Mesenchymal stem cell (in vitro differentiated cells and primary cell): ENCODE results near the gene MOSPD3.

Source experiments
- DNase-seq: peaks from one replicate; pipeline ENCODE4 v3.0.0-alpha.2; 2013
- H2AFZ ChIP-seq: one replicate; pipeline ENCODE4 v1.6.1; 2013; ENCODE audit warnings: low read depth, mild to moderate bottlenecking, control low read depth, inconsistent platforms, low read length, moderate library complexity
- H2AK5ac ChIP-seq: 2 replicates; pipeline ENCODE4 v1.6.1; 2013; ENCODE audit warnings: low read length, moderate library complexity, mild to moderate bottlenecking, inconsistent platforms; ENCODE audit not compliant: severe bottlenecking
- H2BK120ac ChIP-seq: one replicate; pipeline ENCODE4 v1.6.1; 2013; ENCODE audit warnings: low read depth, mild to moderate bottlenecking, inconsistent platforms, low read length, moderate library complexity
- H2BK12ac ChIP-seq, 2 experiments: one replicate each; pipeline ENCODE4 v1.6.1; 2013; ENCODE audit warnings: inconsistent platforms in 2 of 2, low read length in 2 of 2, mild to moderate bottlenecking in 2 of 2, moderate library complexity in 2 of 2, control low read depth in 1 of 2
- H2BK15ac ChIP-seq: one replicate; pipeline ENCODE4 v1.6.1; 2013; ENCODE audit warnings: mild to moderate bottlenecking, low read depth, inconsistent platforms; ENCODE audit not compliant: poor library complexity, severe bottlenecking
- H2BK5ac ChIP-seq: 2 replicates; pipeline ENCODE4 v1.6.1; 2013; ENCODE audit warnings: low read depth, mild to moderate bottlenecking, low read length, control low read depth, inconsistent platforms; ENCODE audit not compliant: poor library complexity, severe bottlenecking
- H3K14ac ChIP-seq, 2 experiments: one replicate each; pipeline ENCODE4 v1.6.1; 2013; ENCODE audit warnings: inconsistent platforms in 2 of 2, low read length in 2 of 2, control low read depth in 1 of 2, mild to moderate bottlenecking in 1 of 2, moderate library complexity in 1 of 2
- H3K18ac ChIP-seq, 2 experiments: one replicate each; pipeline ENCODE4 v1.6.1; 2013; ENCODE audit warnings: inconsistent platforms in 2 of 2, low read length in 2 of 2, control low read depth in 1 of 2, low read depth in 1 of 2, mild to moderate bottlenecking in 1 of 2
- H3K23ac ChIP-seq, 2 experiments: one replicate each; pipeline ENCODE4 v1.6.1; 2013; ENCODE audit warnings: inconsistent platforms in 2 of 2, low read length in 2 of 2, mild to moderate bottlenecking in 2 of 2, moderate library complexity in 2 of 2, control low read depth in 1 of 2
- H3K27ac ChIP-seq: 2 replicates; pipeline ENCODE4 v1.5.1; 2013; ENCODE audit warnings: mild to moderate bottlenecking, moderate library complexity, low read length, control low read depth, inconsistent platforms; ENCODE audit not compliant: poor library complexity, severe bottlenecking
- H3K27me3 ChIP-seq, 2 experiments: 2 replicates each; pipeline versions ENCODE4 v1.6.1 to v1.7.0; 2013; ENCODE audit warnings: low read length in 2 of 2, mild to moderate bottlenecking in 2 of 2, moderate library complexity in 2 of 2, control low read depth in 1 of 2, inconsistent platforms in 1 of 2; ENCODE audit not compliant: control insufficient read depth in 1 of 2, insufficient read depth in 1 of 2
- H3K36me3 ChIP-seq, 2 experiments: 2 replicates each; pipeline versions ENCODE4 v1.6.1 to v1.7.0; 2013; ENCODE audit warnings: low read length in 2 of 2, control low read depth in 1 of 2, inconsistent platforms in 1 of 2, low read depth in 1 of 2, mild to moderate bottlenecking in 1 of 2; ENCODE audit not compliant: insufficient read depth in 2 of 2, control insufficient read depth in 1 of 2
- H3K4ac ChIP-seq, 2 experiments: one replicate each; pipeline ENCODE4 v1.6.1; 2013; ENCODE audit warnings: inconsistent platforms in 2 of 2, low read length in 2 of 2, mild to moderate bottlenecking in 2 of 2, moderate library complexity in 2 of 2, control low read depth in 1 of 2, low read depth in 1 of 2
- H3K4me1 ChIP-seq: 2 replicates; pipeline ENCODE4 v1.6.1; 2013; ENCODE audit warnings: low read depth, low read length, control low read depth; ENCODE audit not compliant: control insufficient read depth, insufficient read depth
- H3K4me2 ChIP-seq: 2 replicates; pipeline ENCODE4 v1.6.1; 2013; ENCODE audit warnings: low read length, mild to moderate bottlenecking, inconsistent platforms; ENCODE audit not compliant: poor library complexity, severe bottlenecking
- H3K4me3 ChIP-seq, 2 experiments: 2 replicates each; pipeline versions ENCODE4 v1.5.1 to v1.7.0; 2013; ENCODE audit warnings: low read length in 2 of 2, mild to moderate bottlenecking in 2 of 2, control low read depth in 1 of 2, low read depth in 1 of 2; ENCODE audit not compliant: insufficient read depth in 1 of 2
- H3K79me1 ChIP-seq: replicated peaks from 2 replicates; pipeline ENCODE4 v1.6.1; 2013; ENCODE audit warnings: mild to moderate bottlenecking, control low read depth, low read length, inconsistent platforms; ENCODE audit not compliant: poor library complexity, severe bottlenecking
- H3K9ac ChIP-seq: 2 replicates; pipeline ENCODE4 v1.7.0; 2013; ENCODE audit warnings: mild to moderate bottlenecking, low read length, moderate library complexity
- H3K9me3 ChIP-seq: 2 replicates; pipeline ENCODE4 v1.7.0; 2013; ENCODE audit warnings: mild to moderate bottlenecking, low read length; ENCODE audit not compliant: control insufficient read depth
- H4K8ac ChIP-seq: one replicate; pipeline ENCODE4 v1.6.1; 2013; ENCODE audit warnings: inconsistent platforms, mild to moderate bottlenecking, low read length, moderate library complexity
- H4K91ac ChIP-seq: one replicate; pipeline ENCODE4 v1.6.1; 2013; ENCODE audit warnings: mild to moderate bottlenecking, low read length, inconsistent platforms
- WGBS: methylation state at CpG from one replicate; pipeline ENCODE4 v1.1.7; 2013; ENCODE audit warnings: mixed read lengths; 5-methylcytosine and 5-hydroxymethylcytosine counted together

The MOSPD3 gene

DNA sequence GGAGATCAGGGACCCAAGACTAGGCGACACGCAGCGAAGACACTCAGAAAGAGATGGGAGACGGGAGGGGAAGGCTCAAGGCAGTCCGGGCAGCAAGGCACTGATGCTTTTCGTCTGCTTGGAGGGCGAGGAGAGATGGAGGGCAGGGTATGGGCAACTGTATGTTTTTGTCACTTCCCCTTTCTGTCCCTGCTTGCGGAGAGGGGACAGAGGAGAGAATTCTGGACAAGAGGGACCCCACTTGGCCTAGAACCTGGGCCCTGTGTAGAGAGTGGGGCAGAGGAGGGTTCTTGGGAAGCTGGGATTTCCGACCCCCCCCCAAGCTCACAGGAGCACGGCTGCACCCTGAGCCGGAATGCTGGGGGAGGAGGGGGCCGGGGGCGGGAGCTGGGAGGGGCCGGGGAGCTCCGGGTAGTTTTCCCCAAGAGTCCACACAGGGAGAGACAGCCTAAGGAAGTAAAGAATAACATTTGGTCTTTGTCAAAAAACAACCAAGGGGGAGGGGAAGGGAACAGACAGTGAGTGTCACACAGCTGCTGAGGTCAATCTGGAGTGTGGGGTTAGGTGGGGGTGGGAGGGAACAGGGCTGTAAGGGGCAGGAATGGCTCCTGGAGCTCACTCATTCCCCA, 28.2 kb upstream of the MOSPD3 start:
- H3K23ac ChIP-seq: peak overlapping the region in 1 of 2 experiments; percentile 42
- peak; percentile 85 for DNase-seq
- H3K18ac ChIP-seq: peak overlapping the region; percentile 98 to 99
- peaks cover 29% of the 10 kb centered on the region for H3K4me1 ChIP-seq
- no peaks in the 10 kb centered on the region for H3K9me3 ChIP-seq
- H3K9ac ChIP-seq: peak overlapping the region; percentile 95
- H3K79me1 ChIP-seq: peaks cover 17% of the 10 kb centered on the region
- peak overlapping the region; percentile 99 for H3K4ac ChIP-seq
- peaks cover 33 to 39% of the 10 kb centered on the region in 2 experiments for H3K36me3 ChIP-seq
- H2BK15ac ChIP-seq: no peak overlapping the region
- H2BK5ac ChIP-seq: peak overlapping the region; percentile 83
- H2AFZ ChIP-seq: no peak overlapping the region
- H3K14ac ChIP-seq: peak overlapping the region in 1 of 2 experiments; percentile 99
- H4K91ac ChIP-seq: peak overlapping the region; percentile 98
- peak overlapping the region; percentile 96 to 99 for H3K4me3 ChIP-seq
- WGBS: 19% methylated on average over 13 of the region's 15 CpGs
- peak overlapping the region; percentile 91 for H2BK120ac ChIP-seq
- H3K27ac ChIP-seq: peak overlapping the region; percentile 96
- peak overlapping the region; percentile 90 for H3K4me2 ChIP-seq
- peak overlapping the region; percentile 28 for H2AK5ac ChIP-seq
- no peaks in the 10 kb centered on the region for H3K27me3 ChIP-seq
- peak overlapping the region; percentile 98 for H4K8ac ChIP-seq
- H2BK12ac ChIP-seq: peak overlapping the region; percentile 95 to 99

DNA sequence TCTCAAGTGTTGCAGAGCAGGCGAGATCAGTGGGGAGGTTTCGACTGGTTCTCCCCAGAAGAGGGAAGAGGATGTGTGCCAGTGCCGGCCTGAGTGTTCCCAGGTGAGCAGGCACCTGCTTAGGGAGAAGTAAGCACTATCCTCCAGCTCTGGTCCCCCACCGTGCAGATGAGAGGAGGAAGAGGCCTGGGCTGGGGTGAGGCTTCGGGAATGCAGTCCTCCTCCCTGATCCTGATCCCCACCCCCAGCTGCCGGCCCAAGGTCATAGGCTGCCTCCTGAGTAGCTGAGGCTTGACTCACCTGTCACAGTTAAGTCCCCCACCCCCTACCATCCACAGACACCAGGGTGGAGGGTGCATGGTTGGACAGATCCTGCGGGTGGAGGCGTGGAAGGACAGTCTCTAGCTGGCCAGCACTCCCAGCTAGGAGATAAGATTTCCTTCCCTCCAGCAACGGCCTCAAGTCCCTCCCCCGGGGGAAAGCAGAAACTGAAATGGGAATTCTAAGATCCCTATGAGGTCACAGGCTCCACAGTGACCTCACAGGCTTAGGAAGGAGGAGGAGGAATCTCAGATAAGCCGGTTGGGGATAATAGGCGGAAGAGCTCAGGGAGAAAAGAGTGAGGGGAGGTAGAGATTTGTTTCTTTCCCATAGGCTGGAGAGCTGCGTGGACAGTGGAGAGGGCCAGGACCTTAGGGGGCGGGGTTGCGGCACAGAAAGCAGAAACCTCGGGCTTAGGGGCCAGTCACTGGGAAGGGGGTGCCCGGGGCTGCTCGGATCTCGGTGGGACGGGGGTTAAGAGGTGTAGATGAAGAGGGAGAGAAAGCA, 27.4 kb upstream of the MOSPD3 start:
- Histone ChIP-seq H4K8ac (peak overlapping the region; percentile 91), H3K79me1 (peaks cover 12% of the 10 kb centered on the region), H3K4me1 (peaks cover 29% of the 10 kb centered on the region), H3K18ac (peak overlapping the region; percentile 88 to 97), H3K14ac (peak overlapping the region in 1 of 2 experiments; percentile 64), H2BK15ac (peak overlapping the region; percentile 67), H3K27ac (peak overlapping the region; percentile 96), H2BK5ac (no peak overlapping the region), H3K9ac (peak overlapping the region; percentile 95), H2AK5ac (no peak overlapping the region), H2AFZ (no peak overlapping the region), H2BK120ac (peak overlapping the region; percentile 91), H4K91ac (peak overlapping the region; percentile 92), H3K23ac (peak overlapping the region in 1 of 2 experiments; percentile 79), H3K4me2 (peak overlapping the region; percentile 90), H3K4me3 (peak overlapping the region; percentile 96 to 99), H3K9me3 (no peaks in the 10 kb centered on the region), H3K4ac (peak overlapping the region; percentile 90 to 96), H3K36me3 (peaks cover 28 to 32% of the 10 kb centered on the region in 2 experiments), H2BK12ac (peak overlapping the region; percentile 81 to 95), H3K27me3 (peaks cover 0 to 7% of the 10 kb centered on the region in 2 experiments)
- DNase-seq: peak; percentile 98
- 2% methylated on average over 16 of the region's 20 CpGs for WGBS

DNA sequence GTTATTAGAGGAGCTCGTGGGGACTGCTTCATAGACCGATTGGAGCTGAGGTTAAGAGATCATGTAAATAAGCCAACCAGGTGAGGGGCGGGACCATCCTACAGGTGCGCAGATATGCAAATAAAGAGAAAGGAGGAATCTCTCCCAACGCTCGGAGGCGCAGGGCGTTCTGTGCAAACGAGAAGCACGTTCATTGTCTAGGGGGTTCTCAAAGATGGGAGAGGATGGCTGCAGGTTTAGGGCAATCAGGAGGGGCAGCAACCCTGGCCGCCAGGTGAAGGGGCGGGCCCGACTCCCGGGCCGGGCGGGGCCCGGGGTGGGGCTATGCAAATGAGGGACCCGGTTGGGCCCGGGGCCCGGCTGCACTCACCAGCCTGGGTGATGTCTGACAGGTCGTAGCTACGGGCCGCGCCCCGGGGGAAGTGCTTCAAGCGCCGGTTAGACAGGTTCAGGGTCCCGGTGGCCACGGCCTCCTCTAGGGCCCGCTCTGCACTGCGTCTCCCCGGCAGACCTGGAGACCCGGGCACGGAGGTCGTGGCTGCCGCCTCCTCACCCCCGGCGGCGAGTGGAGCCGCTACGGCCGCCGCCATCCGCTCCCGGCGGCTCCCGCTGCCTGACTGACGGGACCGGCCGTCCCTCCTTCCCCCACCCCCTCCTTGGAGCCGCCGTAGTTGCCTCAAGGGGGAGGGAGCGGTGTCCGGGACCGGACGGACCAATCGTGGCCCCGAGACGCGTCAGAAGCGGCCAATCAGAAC, 26.7 kb upstream of the MOSPD3 start, which contains the start of gene LRCH4:
LRCH4 (minus strand) TSS at position 619 of the 755 bp plus-strand sequence; CDS start at position 590, 29 bp downstream.
- peak within 1 kb of the TSS; percentile 82 for H4K8ac ChIP-seq
- peak within 1 kb of the TSS; percentile 93 to 96 for H3K4ac ChIP-seq
- H3K4me2 ChIP-seq: peak within 1 kb of the TSS; percentile 90
- H3K27me3 ChIP-seq: peaks cover 0 to 15% of the 10 kb centered on the region in 2 experiments
- peak within 1 kb of the TSS; percentile 37 to 99 for H3K14ac ChIP-seq
- no peak within 1 kb of the TSS for H2AK5ac ChIP-seq
- H3K79me1 ChIP-seq: peaks cover 9% of the 10 kb centered on the region
- peak within 1 kb of the TSS; percentile 92 for H2BK5ac ChIP-seq
- H3K9me3 ChIP-seq: no peaks in the 10 kb centered on the region
- H2AFZ ChIP-seq: peak within 1 kb of the TSS; percentile 67
- peak within 1 kb of the TSS; percentile 98 for H4K91ac ChIP-seq
- H3K36me3 ChIP-seq: peaks cover 20 to 24% of the 10 kb centered on the region in 2 experiments
- H3K18ac ChIP-seq: peak within 1 kb of the TSS; percentile 97
- peaks cover 29% of the 10 kb centered on the region for H3K4me1 ChIP-seq
- H3K4me3 ChIP-seq: peak within 1 kb of the TSS; percentile 96 to 99
- DNase-seq: no peak
- peak within 1 kb of the TSS; percentile 82 for H2BK120ac ChIP-seq
- peak within 1 kb of the TSS; percentile 92 for H2BK15ac ChIP-seq
- H3K23ac ChIP-seq: peak within 1 kb of the TSS in 1 of 2 experiments; percentile 80
- peak within 1 kb of the TSS; percentile 95 for H3K9ac ChIP-seq
- H3K27ac ChIP-seq: peak within 1 kb of the TSS; percentile 96
- under 1% methylated on average over 48 of the region's 61 CpGs for WGBS
- peak within 1 kb of the TSS; percentile 81 to 95 for H2BK12ac ChIP-seq
